ENCODE measurements around the gene SETD5.

GRCh38 chr3:9474482-9474881 is 77.1 kb downstream of the SETD5 start:
- TF ChIP-seq, protein P1, sequence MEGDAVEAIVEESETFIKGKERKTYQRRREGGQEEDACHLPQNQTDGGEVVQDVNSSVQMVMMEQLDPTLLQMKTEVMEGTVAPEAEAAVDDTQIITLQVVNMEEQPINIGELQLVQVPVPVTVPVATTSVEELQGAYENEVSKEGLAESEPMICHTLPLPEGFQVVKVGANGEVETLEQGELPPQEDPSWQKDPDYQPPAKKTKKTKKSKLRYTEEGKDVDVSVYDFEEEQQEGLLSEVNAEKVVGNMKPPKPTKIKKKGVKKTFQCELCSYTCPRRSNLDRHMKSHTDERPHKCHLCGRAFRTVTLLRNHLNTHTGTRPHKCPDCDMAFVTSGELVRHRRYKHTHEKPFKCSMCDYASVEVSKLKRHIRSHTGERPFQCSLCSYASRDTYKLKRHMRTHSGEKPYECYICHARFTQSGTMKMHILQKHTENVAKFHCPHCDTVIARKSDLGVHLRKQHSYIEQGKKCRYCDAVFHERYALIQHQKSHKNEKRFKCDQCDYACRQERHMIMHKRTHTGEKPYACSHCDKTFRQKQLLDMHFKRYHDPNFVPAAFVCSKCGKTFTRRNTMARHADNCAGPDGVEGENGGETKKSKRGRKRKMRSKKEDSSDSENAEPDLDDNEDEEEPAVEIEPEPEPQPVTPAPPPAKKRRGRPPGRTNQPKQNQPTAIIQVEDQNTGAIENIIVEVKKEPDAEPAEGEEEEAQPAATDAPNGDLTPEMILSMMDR (IDR thresholded peaks at IDR 0.05) = no peak
- TF ChIP-seq POLR2A (IDR thresholded peaks at IDR 0.05) = no peak

All from uterus (tissue), 2 donors.